ENCODE results near the gene POLR2F. TPM values are rescaled to one million over a fixed set of nuclear protein-coding genes. Genes with fewer than 3 reads are reported as not detected.

The POLR2F gene
- total RNA-seq, 1 experiment from 2014 or later: 138 TPM

DNA sequence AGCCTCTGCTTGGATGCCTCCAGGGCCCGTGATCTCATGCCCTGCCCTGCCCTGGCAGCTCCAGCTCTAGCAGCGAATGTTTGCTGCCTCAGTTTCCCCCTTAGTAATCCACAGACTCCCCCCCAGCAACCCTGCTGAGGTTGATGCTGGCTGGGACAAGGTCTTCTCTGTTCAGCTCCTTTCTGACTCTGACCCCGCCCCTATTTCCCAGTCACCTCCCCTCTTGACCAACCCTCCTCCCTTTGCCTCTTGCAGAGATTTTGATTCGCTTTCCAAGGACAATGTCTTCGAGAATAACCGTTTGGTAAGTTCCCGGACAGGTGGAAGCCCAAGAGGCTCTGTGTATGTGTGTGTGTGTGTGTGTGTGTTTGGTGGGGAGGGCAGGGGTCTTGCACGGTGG, 41.8 kb upstream of the POLR2F start (continued):
- TF ChIP-seq, protein P1, sequence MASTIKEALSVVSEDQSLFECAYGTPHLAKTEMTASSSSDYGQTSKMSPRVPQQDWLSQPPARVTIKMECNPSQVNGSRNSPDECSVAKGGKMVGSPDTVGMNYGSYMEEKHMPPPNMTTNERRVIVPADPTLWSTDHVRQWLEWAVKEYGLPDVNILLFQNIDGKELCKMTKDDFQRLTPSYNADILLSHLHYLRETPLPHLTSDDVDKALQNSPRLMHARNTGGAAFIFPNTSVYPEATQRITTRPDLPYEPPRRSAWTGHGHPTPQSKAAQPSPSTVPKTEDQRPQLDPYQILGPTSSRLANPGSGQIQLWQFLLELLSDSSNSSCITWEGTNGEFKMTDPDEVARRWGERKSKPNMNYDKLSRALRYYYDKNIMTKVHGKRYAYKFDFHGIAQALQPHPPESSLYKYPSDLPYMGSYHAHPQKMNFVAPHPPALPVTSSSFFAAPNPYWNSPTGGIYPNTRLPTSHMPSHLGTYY (CRISPR knock-in tag; IDR thresholded peaks at IDR 0.05): no peak
- TF ChIP-seq, protein P2, sequence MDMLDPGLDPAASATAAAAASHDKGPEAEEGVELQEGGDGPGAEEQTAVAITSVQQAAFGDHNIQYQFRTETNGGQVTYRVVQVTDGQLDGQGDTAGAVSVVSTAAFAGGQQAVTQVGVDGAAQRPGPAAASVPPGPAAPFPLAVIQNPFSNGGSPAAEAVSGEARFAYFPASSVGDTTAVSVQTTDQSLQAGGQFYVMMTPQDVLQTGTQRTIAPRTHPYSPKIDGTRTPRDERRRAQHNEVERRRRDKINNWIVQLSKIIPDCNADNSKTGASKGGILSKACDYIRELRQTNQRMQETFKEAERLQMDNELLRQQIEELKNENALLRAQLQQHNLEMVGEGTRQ (CRISPR knock-in tag; IDR thresholded peaks at IDR 0.05): no peak
- TF ChIP-seq GTF2I (CRISPR knock-in tag; conservative IDR thresholded peaks at IDR 0.05) (no peak), GRHL2 (CRISPR knock-in tag; IDR thresholded peaks at IDR 0.05; ENCODE audit: insufficient replicate concordance, severe bottlenecking) (no peak), SP1 (CRISPR knock-in tag; conservative IDR thresholded peaks at IDR 0.05) (no peak), TEAD1 (CRISPR knock-in tag; IDR thresholded peaks at IDR 0.05) (no peak), ZNF263 (CRISPR knock-in tag; IDR thresholded peaks at IDR 0.05; ENCODE audit: low read depth) (no peak)

DNA sequence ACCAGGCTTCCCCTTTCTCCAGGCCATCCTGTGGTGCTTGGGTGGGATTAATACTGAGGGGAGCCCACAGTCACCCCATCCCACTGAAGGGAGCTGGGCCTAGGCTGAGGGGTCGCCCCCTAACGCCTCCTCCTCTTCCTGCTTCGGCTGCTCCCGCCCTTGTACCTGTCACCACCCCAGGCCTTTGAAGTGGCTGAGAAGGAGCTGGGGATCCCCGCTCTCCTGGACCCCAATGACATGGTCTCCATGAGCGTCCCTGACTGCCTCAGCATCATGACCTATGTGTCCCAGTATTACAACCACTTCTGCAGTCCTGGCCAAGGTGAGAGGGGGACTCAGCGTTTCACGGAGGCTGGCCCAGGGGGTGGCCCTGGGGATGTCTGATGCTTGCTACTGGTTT, 41.3 kb upstream of the POLR2F start:
- TF ChIP-seq, protein P3, sequence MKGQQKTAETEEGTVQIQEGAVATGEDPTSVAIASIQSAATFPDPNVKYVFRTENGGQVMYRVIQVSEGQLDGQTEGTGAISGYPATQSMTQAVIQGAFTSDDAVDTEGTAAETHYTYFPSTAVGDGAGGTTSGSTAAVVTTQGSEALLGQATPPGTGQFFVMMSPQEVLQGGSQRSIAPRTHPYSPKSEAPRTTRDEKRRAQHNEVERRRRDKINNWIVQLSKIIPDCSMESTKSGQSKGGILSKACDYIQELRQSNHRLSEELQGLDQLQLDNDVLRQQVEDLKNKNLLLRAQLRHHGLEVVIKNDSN (CRISPR knock-in tag; IDR thresholded peaks at IDR 0.05): no peak
- TF ChIP-seq PRRX2 (CRISPR knock-in tag; IDR thresholded peaks at IDR 0.05) (no peak), KAT7 (CRISPR knock-in tag; IDR thresholded peaks at IDR 0.05; ENCODE audit: borderline replicate concordance) (no peak), ZNF317 (CRISPR knock-in tag; IDR thresholded peaks at IDR 0.05; ENCODE audit: borderline replicate concordance, low read depth) (no peak), ELF4 (CRISPR knock-in tag; IDR thresholded peaks at IDR 0.05; ENCODE audit: low read depth) (no peak), ETV6 (CRISPR knock-in tag; IDR thresholded peaks at IDR 0.05) (no peak)
- TF ChIP-seq, protein P4, sequence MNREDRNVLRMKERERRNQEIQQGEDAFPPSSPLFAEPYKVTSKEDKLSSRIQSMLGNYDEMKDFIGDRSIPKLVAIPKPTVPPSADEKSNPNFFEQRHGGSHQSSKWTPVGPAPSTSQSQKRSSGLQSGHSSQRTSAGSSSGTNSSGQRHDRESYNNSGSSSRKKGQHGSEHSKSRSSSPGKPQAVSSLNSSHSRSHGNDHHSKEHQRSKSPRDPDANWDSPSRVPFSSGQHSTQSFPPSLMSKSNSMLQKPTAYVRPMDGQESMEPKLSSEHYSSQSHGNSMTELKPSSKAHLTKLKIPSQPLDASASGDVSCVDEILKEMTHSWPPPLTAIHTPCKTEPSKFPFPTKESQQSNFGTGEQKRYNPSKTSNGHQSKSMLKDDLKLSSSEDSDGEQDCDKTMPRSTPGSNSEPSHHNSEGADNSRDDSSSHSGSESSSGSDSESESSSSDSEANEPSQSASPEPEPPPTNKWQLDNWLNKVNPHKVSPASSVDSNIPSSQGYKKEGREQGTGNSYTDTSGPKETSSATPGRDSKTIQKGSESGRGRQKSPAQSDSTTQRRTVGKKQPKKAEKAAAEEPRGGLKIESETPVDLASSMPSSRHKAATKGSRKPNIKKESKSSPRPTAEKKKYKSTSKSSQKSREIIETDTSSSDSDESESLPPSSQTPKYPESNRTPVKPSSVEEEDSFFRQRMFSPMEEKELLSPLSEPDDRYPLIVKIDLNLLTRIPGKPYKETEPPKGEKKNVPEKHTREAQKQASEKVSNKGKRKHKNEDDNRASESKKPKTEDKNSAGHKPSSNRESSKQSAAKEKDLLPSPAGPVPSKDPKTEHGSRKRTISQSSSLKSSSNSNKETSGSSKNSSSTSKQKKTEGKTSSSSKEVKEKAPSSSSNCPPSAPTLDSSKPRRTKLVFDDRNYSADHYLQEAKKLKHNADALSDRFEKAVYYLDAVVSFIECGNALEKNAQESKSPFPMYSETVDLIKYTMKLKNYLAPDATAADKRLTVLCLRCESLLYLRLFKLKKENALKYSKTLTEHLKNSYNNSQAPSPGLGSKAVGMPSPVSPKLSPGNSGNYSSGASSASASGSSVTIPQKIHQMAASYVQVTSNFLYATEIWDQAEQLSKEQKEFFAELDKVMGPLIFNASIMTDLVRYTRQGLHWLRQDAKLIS (CRISPR knock-in tag; IDR thresholded peaks at IDR 0.05; ENCODE audit: borderline replicate concordance): no peak
- TF ChIP-seq, protein P5, sequence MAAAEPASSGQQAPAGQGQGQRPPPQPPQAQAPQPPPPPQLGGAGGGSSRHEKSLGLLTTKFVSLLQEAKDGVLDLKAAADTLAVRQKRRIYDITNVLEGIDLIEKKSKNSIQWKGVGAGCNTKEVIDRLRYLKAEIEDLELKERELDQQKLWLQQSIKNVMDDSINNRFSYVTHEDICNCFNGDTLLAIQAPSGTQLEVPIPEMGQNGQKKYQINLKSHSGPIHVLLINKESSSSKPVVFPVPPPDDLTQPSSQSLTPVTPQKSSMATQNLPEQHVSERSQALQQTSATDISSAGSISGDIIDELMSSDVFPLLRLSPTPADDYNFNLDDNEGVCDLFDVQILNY (CRISPR knock-in tag; IDR thresholded peaks at IDR 0.05): no peak
- TF ChIP-seq, protein P6, sequence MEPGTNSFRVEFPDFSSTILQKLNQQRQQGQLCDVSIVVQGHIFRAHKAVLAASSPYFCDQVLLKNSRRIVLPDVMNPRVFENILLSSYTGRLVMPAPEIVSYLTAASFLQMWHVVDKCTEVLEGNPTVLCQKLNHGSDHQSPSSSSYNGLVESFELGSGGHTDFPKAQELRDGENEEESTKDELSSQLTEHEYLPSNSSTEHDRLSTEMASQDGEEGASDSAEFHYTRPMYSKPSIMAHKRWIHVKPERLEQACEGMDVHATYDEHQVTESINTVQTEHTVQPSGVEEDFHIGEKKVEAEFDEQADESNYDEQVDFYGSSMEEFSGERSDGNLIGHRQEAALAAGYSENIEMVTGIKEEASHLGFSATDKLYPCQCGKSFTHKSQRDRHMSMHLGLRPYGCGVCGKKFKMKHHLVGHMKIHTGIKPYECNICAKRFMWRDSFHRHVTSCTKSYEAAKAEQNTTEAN (CRISPR knock-in tag; IDR thresholded peaks at IDR 0.05): no peak
- TF ChIP-seq, protein P7, sequence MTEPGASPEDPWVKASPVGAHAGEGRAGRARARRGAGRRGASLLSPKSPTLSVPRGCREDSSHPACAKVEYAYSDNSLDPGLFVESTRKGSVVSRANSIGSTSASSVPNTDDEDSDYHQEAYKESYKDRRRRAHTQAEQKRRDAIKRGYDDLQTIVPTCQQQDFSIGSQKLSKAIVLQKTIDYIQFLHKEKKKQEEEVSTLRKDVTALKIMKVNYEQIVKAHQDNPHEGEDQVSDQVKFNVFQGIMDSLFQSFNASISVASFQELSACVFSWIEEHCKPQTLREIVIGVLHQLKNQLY (CRISPR knock-in tag; IDR thresholded peaks at IDR 0.05): no peak
- TF ChIP-seq, protein P8, sequence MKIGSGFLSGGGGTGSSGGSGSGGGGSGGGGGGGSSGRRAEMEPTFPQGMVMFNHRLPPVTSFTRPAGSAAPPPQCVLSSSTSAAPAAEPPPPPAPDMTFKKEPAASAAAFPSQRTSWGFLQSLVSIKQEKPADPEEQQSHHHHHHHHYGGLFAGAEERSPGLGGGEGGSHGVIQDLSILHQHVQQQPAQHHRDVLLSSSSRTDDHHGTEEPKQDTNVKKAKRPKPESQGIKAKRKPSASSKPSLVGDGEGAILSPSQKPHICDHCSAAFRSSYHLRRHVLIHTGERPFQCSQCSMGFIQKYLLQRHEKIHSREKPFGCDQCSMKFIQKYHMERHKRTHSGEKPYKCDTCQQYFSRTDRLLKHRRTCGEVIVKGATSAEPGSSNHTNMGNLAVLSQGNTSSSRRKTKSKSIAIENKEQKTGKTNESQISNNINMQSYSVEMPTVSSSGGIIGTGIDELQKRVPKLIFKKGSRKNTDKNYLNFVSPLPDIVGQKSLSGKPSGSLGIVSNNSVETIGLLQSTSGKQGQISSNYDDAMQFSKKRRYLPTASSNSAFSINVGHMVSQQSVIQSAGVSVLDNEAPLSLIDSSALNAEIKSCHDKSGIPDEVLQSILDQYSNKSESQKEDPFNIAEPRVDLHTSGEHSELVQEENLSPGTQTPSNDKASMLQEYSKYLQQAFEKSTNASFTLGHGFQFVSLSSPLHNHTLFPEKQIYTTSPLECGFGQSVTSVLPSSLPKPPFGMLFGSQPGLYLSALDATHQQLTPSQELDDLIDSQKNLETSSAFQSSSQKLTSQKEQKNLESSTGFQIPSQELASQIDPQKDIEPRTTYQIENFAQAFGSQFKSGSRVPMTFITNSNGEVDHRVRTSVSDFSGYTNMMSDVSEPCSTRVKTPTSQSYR (CRISPR knock-in tag; IDR thresholded peaks at IDR 0.05): no peak
- TF ChIP-seq, protein P2 (CRISPR knock-in tag; IDR thresholded peaks at IDR 0.05): no peak
- Mint-ChIP-seq H3K27me3 (ENCODE audit: low read depth) (no peaks in the 10 kb centered on the region), H3K4me3 (no peak overlapping the region), H3K9me3 (no peaks in the 10 kb centered on the region), H3K27ac (peak overlapping the region; percentile 78), H3K36me3 (peaks cover 8% of the 10 kb centered on the region), H3K4me1 (peaks cover 38% of the 10 kb centered on the region)
- DNase-seq (ENCODE audit: low spot score): no peak
- ATAC-seq: no peak
- CTCF ChIA-PET: interaction anchor here (0.7 to 1.0 kb wide), 2 partner anchors 18 to 22 kb away, joined by 3 to 6 read pairs; no protein-coding TSS in a partner anchor
- POLR2A ChIA-PET: interaction anchor here (0.7 kb wide), 1 partner anchor 19 kb away, joined by 3 read pairs; no protein-coding TSS in a partner anchor

Data from WTC11 (cell line).